Caco-2 (cell line): ENCODE measurements around the gene NEDD4L. TPM values are rescaled to one million over a fixed set of nuclear protein-coding genes. Genes with fewer than 3 reads are reported as not detected.
A peak's percentile ranks its signal among the peaks of the same experiment; 100 is the strongest.

Source experiments
- BruUV-seq: library from RNA; stranded (reverse); fragments of 400-500 nt; replicated peaks from 2 replicates; lab custom pipeline; 2021; lab: Mats Ljungman, UMichigan
- CTCF ChIA-PET: fragments of 300-600 bp; sonication (Branson Sonifier 250); formaldehyde crosslinking; loops from one replicate; lab custom pipeline; 2022; ENCODE audit warnings: antibody characterized with exemption; lab: Charles Lee
- POLR2A ChIA-PET: fragments of 300-600 bp; sonication (Branson Sonifier 250); formaldehyde crosslinking; loops from one replicate; lab custom pipeline; 2022; ENCODE audit warnings: antibody characterized with exemption; lab: Charles Lee
- DNase-seq, 2 experiments: peaks; one replicate each; pipeline versions ENCODE4 v3.0.0 to v3.0.0-alpha.2; 2020 to 2022
- H3K27me3 ChIP-seq: replicated peaks from 2 replicates; pipeline ENCODE4 v1.6.0; 2011; ENCODE audit warnings: low read length; ENCODE audit not compliant: control insufficient read depth, insufficient read depth
- H3K36me3 ChIP-seq: 2 replicates; pipeline ENCODE4 v1.5.1; 2011; ENCODE audit warnings: low read length; ENCODE audit not compliant: control insufficient read depth, insufficient read depth
- H3K4me1 ChIP-seq: fragments of 250-450 bp; sonication (Bioruptor Pico); 2 replicates; pipeline ENCODE4 v1.5.1; 2020; ENCODE audit warnings: mild to moderate bottlenecking
- H3K4me3 ChIP-seq: 2 replicates; pipeline ENCODE4 v1.5.1; 2011; ENCODE audit warnings: low read depth, mild to moderate bottlenecking, control low read depth, low read length
- H3K9me3 ChIP-seq: fragments of 250-450 bp; sonication (Bioruptor Pico); 2 replicates; pipeline ENCODE4 v1.5.1; 2020; ENCODE audit warnings: mild to moderate bottlenecking, moderate library complexity
- H3K27ac Mint-ChIP-seq: one replicate; pipeline ENCODE4 v1.8.0; 2022; ENCODE audit warnings: mixed read lengths; ENCODE audit not compliant: unreplicated experiment
- H3K27me3 Mint-ChIP-seq: one replicate; pipeline ENCODE4 v1.8.0; 2022; ENCODE audit warnings: mixed read lengths; ENCODE audit not compliant: insufficient read depth, unreplicated experiment
- H3K36me3 Mint-ChIP-seq: one replicate; pipeline ENCODE4 v1.8.0; 2022; ENCODE audit warnings: mild to moderate bottlenecking, mixed read lengths; ENCODE audit not compliant: insufficient read depth, unreplicated experiment
- H3K4me1 Mint-ChIP-seq: one replicate; pipeline ENCODE4 v1.8.0; 2022; ENCODE audit warnings: low read depth, mixed read lengths; ENCODE audit not compliant: unreplicated experiment
- H3K4me3 Mint-ChIP-seq: one replicate; pipeline ENCODE4 v1.8.0; 2022; ENCODE audit warnings: mild to moderate bottlenecking, moderate library complexity, mixed read lengths; ENCODE audit not compliant: unreplicated experiment
- H3K9me3 Mint-ChIP-seq: one replicate; pipeline ENCODE4 v1.8.0; 2022; ENCODE audit warnings: mixed read lengths; ENCODE audit not compliant: unreplicated experiment
- CTCF ChIP-seq, 2 experiments: fragments of 200-600 bp in 1 of 2; IDR thresholded peaks; 1 replicate in 1 of 2; 2 replicates in 1 of 2; pipeline versions ENCODE4 v1.5.1 to v1.8.0; 2011 to 2022; ENCODE audit warnings: antibody characterized with exemption in 1 of 2, control low read depth in 1 of 2, inconsistent platforms in 1 of 2, low read depth in 1 of 2, low read length in 1 of 2, mild to moderate bottlenecking in 1 of 2, moderate library complexity in 1 of 2; ENCODE audit not compliant: insufficient read depth in 1 of 2, severe bottlenecking in 1 of 2, unreplicated experiment in 1 of 2
- intact Hi-C: fragments of 100-400 bp; cut with micrococcal nuclease; formaldehyde crosslinking; loops from one replicate; pipeline ENCODE4 v1.10.0; 2022; ENCODE audit not compliant: unreplicated experiment
- total RNA-seq: library from RNA; stranded (reverse); gene quantifications from 2 replicates; pipeline ENCODE4 v1.2.3, GENCODE V29; 2022

The NEDD4L gene
- total RNA-seq, 1 experiment from 2014 or later: 85.4 TPM

GRCh38 chr18:58416704-58417683 lies 373.0 kb downstream of the NEDD4L start:
- Histone ChIP-seq H3K4me3 (no peak overlapping the region), H3K27me3 (no peaks in the 10 kb centered on the region), H3K36me3 (no peaks in the 10 kb centered on the region), H3K9me3 (no peaks in the 10 kb centered on the region), H3K4me1 (peaks cover 34% of the 10 kb centered on the region)
- no peak for TF ChIP-seq CTCF (IDR thresholded peaks at IDR 0.05; ENCODE audit: insufficient read depth in 1 of 2, low read depth in 1 of 2, low read length in 1 of 2, severe bottlenecking in 1 of 2, unreplicated experiment in 1 of 2)
- no peaks in the 10 kb centered on the region for H3K27me3 Mint-ChIP-seq
- intact Hi-C loops: no loop called here
- ChIA-PET CTCF (no interaction called here), POLR2A (no interaction called here)
- no peak for DNase-seq
- peak overlapping the region; percentile 71 for H3K27ac Mint-ChIP-seq
- H3K4me1 Mint-ChIP-seq: peaks cover 9% of the 10 kb centered on the region
- H3K36me3 Mint-ChIP-seq: peaks cover 1% of the 10 kb centered on the region
- no TSS peak for BruUV-seq
- no peak overlapping the region for H3K4me3 Mint-ChIP-seq
- H3K9me3 Mint-ChIP-seq: no peaks in the 10 kb centered on the region

GRCh38 chr18:58417752-58418151 lies 373.7 kb downstream of the NEDD4L start:
- intact Hi-C loops: no loop called here
- no peak for DNase-seq
- H3K9me3 Mint-ChIP-seq: no peaks in the 10 kb centered on the region
- BruUV-seq: no TSS peak
- Histone ChIP-seq H3K36me3 (no peaks in the 10 kb centered on the region), H3K4me1 (peaks cover 26% of the 10 kb centered on the region), H3K4me3 (no peak overlapping the region), H3K9me3 (no peaks in the 10 kb centered on the region), H3K27me3 (no peaks in the 10 kb centered on the region)
- no peaks in the 10 kb centered on the region for H3K27me3 Mint-ChIP-seq
- peaks cover 9% of the 10 kb centered on the region for H3K4me1 Mint-ChIP-seq
- H3K36me3 Mint-ChIP-seq: no peaks in the 10 kb centered on the region
- no peak overlapping the region for H3K4me3 Mint-ChIP-seq
- CTCF ChIA-PET: no interaction called here
- POLR2A ChIA-PET: no interaction called here
- no peak overlapping the region for H3K27ac Mint-ChIP-seq
- no peak for TF ChIP-seq CTCF (IDR thresholded peaks at IDR 0.05; ENCODE audit: insufficient read depth in 1 of 2, low read depth in 1 of 2, low read length in 1 of 2, severe bottlenecking in 1 of 2, unreplicated experiment in 1 of 2)

GRCh38 chr18:58418361-58418760 lies 374.3 kb downstream of the NEDD4L start:
- ChIA-PET CTCF (no interaction called here), POLR2A (no interaction called here)
- H3K36me3 ChIP-seq: no peaks in the 10 kb centered on the region
- Mint-ChIP-seq H3K4me3 (no peak overlapping the region), H3K27ac (no peak overlapping the region), H3K27me3 (no peaks in the 10 kb centered on the region), H3K9me3 (no peaks in the 10 kb centered on the region), H3K36me3 (no peaks in the 10 kb centered on the region), H3K4me1 (peaks cover 9% of the 10 kb centered on the region)
- no TSS peak for BruUV-seq
- intact Hi-C loops: no loop called here
- peaks cover 20% of the 10 kb centered on the region for H3K4me1 ChIP-seq
- H3K4me3 ChIP-seq: no peak overlapping the region
- H3K9me3 ChIP-seq: no peaks in the 10 kb centered on the region
- TF ChIP-seq CTCF (IDR thresholded peaks at IDR 0.05; ENCODE audit: insufficient read depth in 1 of 2, low read depth in 1 of 2, low read length in 1 of 2, severe bottlenecking in 1 of 2, unreplicated experiment in 1 of 2): no peak
- no peak for DNase-seq
- no peaks in the 10 kb centered on the region for H3K27me3 ChIP-seq
